ENCODE data around the gene KLK4.

- no peak for TF ChIP-seq CTCF (IDR thresholded peaks at IDR 0.05 in 2 of 3, conservative IDR thresholded peaks at IDR 0.05 in 1 of 3; ENCODE audit: control insufficient read depth in 2 of 3, extremely low read depth in 1 of 3, insufficient read depth in 1 of 3, low read depth in 3 of 3, low read length in 3 of 3)
- no peak for TF ChIP-seq POLR2AphosphoS5 (IDR thresholded peaks at IDR 0.05; ENCODE audit: low read length)
- TF ChIP-seq CHD2 (IDR thresholded peaks at IDR 0.05; ENCODE audit: borderline replicate concordance, low read depth, low read length) = no peak
- no peak for TF ChIP-seq NR2C2 (IDR thresholded peaks at IDR 0.05; ENCODE audit: borderline replicate concordance, control insufficient read depth, insufficient read length, low read depth)
- TF ChIP-seq ZNF274 (IDR thresholded peaks at IDR 0.05; ENCODE audit: insufficient read depth, insufficient read length) = no peak
- TF ChIP-seq MEF2A (IDR thresholded peaks at IDR 0.05; ENCODE audit: insufficient read depth, low read depth, low read length) = no peak
These were observed 22.4 kb upstream of the KLK4 start for GRCh38 chr19:50933640-50934039.

All from GM12878 (cell line).